ENCODE data around the gene CFL1. TPM values are rescaled to one million over a fixed set of nuclear protein-coding genes. Genes with fewer than 3 reads are reported as not detected.
"Not testable (repeated sequence)": the region's sequence is repeated elsewhere in the genome, so short reads cannot be mapped to it uniquely, and the experiment has no call there.

CFL1 gene
- total and polyA plus RNA-seq, 10 of the 15 experiments (the other 5 are each of a cell fraction or from before 2014, with no cell fraction given) = 164 to 2,994 (median 1,500) TPM

DNA sequence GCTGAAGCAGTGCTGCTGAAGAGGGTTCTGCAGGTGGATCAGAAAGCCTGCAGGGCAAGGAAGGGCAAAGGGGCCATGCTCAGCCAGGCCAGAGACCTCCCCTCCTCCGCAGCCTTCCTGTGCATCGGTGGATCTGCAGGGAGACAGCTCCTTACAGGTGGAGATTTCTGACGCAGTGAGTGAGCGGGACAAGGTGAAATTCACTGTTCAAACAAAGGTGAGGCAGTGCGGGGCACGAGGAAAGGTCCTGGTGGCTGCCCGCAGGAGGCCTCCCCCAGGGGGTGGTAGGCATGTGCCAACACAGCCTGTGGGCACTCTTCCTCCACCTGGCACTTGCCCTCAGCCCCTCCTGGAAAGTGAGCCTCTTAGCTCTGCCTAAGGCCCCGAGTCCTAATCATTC lies 8.6 kb downstream of the CFL1 start:
- intact Hi-C loops (cut with micrococcal nuclease; ENCODE audit: unreplicated experiment) (no loop called here), in situ Hi-C loops (cut with MboI) (no loop called here)
- H3K79me2 ChIP-seq (ENCODE audit: control insufficient read depth, insufficient read depth, low read length) = peaks cover 6% of the 10 kb centered on the region
- H3K4me2 ChIP-seq (ENCODE audit: control insufficient read depth, insufficient read depth) = no peak overlapping the region
- ChIA-PET SMC1A (ENCODE audit: uncharacterized antibody, unreplicated experiment) (interaction anchor here (1.2 kb wide), 1 partner anchor 16 kb away, joined by 3 read pairs; the partner anchor contains the start of gene SNX32), POLR2A (interaction anchor here (1.0 kb wide), 1 partner anchor 17 kb away, joined by 3 read pairs; no protein-coding TSS in a partner anchor), CTCF (interaction anchor here (0.7 to 3.8 kb wide), 4 partner anchors 10 to 48 kb away, joined by 3 to 17 read pairs (median 4); no protein-coding TSS in a partner anchor), RAD21 (ENCODE audit: unreplicated experiment) (no interaction called here)
- H2AFZ ChIP-seq (ENCODE audit: control insufficient read depth, low read depth, low read length) = no peak overlapping the region
- H3K27me3 ChIP-seq (replicated peaks in 1 of 2; ENCODE audit: control insufficient read depth in 2 of 2, insufficient read depth in 2 of 2, low read length in 1 of 2) = no peaks in the 10 kb centered on the region
- no peak for FAIRE-seq
- WGBS (ENCODE audit: insufficient coverage, insufficient replicate concordance, low lambda C conversion rate, missing lambda C conversion rate) = 85% methylated on average over 8 of the region's 8 CpGs
- H3K36me3 ChIP-seq (ENCODE audit: control insufficient read depth in 2 of 2, insufficient read depth in 2 of 2, low read length in 1 of 2) = peaks cover 18 to 23% of the 10 kb centered on the region in 2 experiments; a peak in 3 of 4 replicates
- H3K27ac ChIP-seq (ENCODE audit: control insufficient read depth, insufficient read depth) = no peak overlapping the region
- no TSS peak for BruUV-seq (replicated peaks)
- H4K20me1 ChIP-seq (ENCODE audit: control insufficient read depth, insufficient read depth) = peaks cover 12% of the 10 kb centered on the region; the same call in 1 of the 2 replicates
- DNase-seq (ENCODE audit: low read depth, low spot score) = no peak
- TF ChIP-seq NRF1 (conservative IDR thresholded peaks at IDR 0.05; ENCODE audit: low read depth, low read length) = no peak
- TF ChIP-seq, protein P1, sequence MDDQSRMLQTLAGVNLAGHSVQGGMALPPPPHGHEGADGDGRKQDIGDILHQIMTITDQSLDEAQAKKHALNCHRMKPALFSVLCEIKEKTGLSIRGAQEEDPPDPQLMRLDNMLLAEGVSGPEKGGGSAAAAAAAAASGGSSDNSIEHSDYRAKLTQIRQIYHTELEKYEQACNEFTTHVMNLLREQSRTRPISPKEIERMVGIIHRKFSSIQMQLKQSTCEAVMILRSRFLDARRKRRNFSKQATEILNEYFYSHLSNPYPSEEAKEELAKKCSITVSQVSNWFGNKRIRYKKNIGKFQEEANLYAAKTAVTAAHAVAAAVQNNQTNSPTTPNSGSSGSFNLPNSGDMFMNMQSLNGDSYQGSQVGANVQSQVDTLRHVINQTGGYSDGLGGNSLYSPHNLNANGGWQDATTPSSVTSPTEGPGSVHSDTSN (IDR thresholded peaks at IDR 0.05; ENCODE audit: insufficient replicate concordance, low read depth, low read length) = no peak
- TF ChIP-seq RAD21 (IDR thresholded peaks at IDR 0.05; ENCODE audit: insufficient read depth, low read depth, low read length) = no peak
- no peak for TF ChIP-seq SPI1 (IDR thresholded peaks at IDR 0.05; ENCODE audit: borderline replicate concordance, insufficient read depth, low read depth, low read length)
- H3K4me3 ChIP-seq = no peak overlapping the region
- no peak overlapping the region for H3K9ac ChIP-seq (ENCODE audit: control insufficient read depth, insufficient read depth, low read length)
- H3K4me1 ChIP-seq (ENCODE audit: control insufficient read depth, insufficient read depth, low read length) = no peaks in the 10 kb centered on the region
- ATAC-seq = no peak
- H3K9me3 ChIP-seq (replicated peaks; ENCODE audit: control insufficient read depth, insufficient read depth, low read length) = peaks cover 2% of the 10 kb centered on the region; the same call in 2 of the 3 replicates

DNA sequence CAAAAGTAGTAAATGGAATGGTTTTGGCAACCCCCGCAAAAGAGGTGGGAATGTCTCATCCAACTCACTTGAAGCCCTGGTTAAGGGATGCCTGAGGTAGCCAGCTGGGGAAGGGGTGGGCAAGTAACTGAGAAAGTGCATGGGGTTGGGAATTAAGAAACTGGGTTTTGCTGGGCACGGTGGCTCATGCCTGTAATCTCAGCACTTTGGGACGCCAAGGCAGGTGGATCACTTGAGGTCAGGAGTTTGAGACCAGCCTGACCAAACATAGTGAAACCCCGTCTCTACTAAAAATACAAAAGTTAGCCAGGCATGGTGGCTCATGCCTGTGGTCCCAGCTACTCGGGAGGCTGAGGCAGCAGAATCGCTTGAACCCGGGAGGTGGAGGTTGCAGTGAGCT lies 9.3 kb downstream of the CFL1 start:
- H3K4me2 ChIP-seq (ENCODE audit: control insufficient read depth, insufficient read depth); DNase-seq (ENCODE audit: low read depth, low spot score); H3K4me1 ChIP-seq (ENCODE audit: control insufficient read depth, insufficient read depth, low read length); H3K79me2 ChIP-seq (ENCODE audit: control insufficient read depth, insufficient read depth, low read length); intact Hi-C loops (cut with micrococcal nuclease; ENCODE audit: unreplicated experiment); H4K20me1 ChIP-seq (ENCODE audit: control insufficient read depth, insufficient read depth); H2AFZ ChIP-seq (ENCODE audit: control insufficient read depth, low read depth, low read length); RAD21 ChIA-PET (ENCODE audit: unreplicated experiment); H3K27ac ChIP-seq (ENCODE audit: control insufficient read depth, insufficient read depth); H3K9ac ChIP-seq (ENCODE audit: control insufficient read depth, insufficient read depth, low read length); ATAC-seq; BruUV-seq (replicated peaks); H3K4me3 ChIP-seq; SMC1A ChIA-PET (ENCODE audit: uncharacterized antibody, unreplicated experiment); FAIRE-seq; H3K9me3 ChIP-seq (replicated peaks; ENCODE audit: control insufficient read depth, insufficient read depth, low read length); in situ Hi-C loops (cut with MboI); H3K27me3 ChIP-seq (replicated peaks in 1 of 2; ENCODE audit: control insufficient read depth in 2 of 2, insufficient read depth in 2 of 2, low read length in 1 of 2): not testable (repeated sequence)
- POLR2A ChIA-PET = interaction anchor here (0.6 to 1.1 kb wide), 5 partner anchors 9 to 288 kb away, joined by 3 read pairs; no protein-coding TSS in a partner anchor
- H3K36me3 ChIP-seq (ENCODE audit: control insufficient read depth in 2 of 2, insufficient read depth in 2 of 2, low read length in 1 of 2) = peaks cover 11 to 16% of the 10 kb centered on the region in 2 experiments; a peak in 3 of 4 replicates
- CTCF ChIA-PET = interaction anchor here (2.9 kb wide), 1 partner anchor 36 kb away, joined by 11 read pairs; no protein-coding TSS in a partner anchor
- 23% methylated on average over 7 of the region's 7 CpGs for WGBS (ENCODE audit: insufficient coverage, insufficient replicate concordance, low lambda C conversion rate, missing lambda C conversion rate)

Measured in GM12878 (cell line).